Skeletal muscle satellite cell (primary cell): ENCODE data around the gene HRH4. TPM values are rescaled to one million over a fixed set of nuclear protein-coding genes. Genes with fewer than 3 reads are reported as not detected.

ENCODE experiments used
- H3K27me3 ChIP-seq: 2 replicates; pipeline ENCODE4 v1.7.0; 2013; ENCODE audit warnings: low read length; ENCODE audit not compliant: control insufficient read depth, insufficient read depth
- H3K36me3 ChIP-seq: 2 replicates; pipeline ENCODE4 v1.7.0; 2013; ENCODE audit warnings: mild to moderate bottlenecking, control low read depth, low read length; ENCODE audit not compliant: insufficient read depth
- H3K4me1 ChIP-seq: 2 replicates; pipeline ENCODE4 v1.7.0; 2013; ENCODE audit warnings: low read length; ENCODE audit not compliant: control insufficient read depth, insufficient read depth
- H3K4me2 ChIP-seq: 2 replicates; pipeline ENCODE4 v1.7.0; 2013; ENCODE audit warnings: mild to moderate bottlenecking, low read length
- H3K4me3 ChIP-seq: 2 replicates; pipeline ENCODE4 v1.7.0; 2013; ENCODE audit warnings: low read length
- H3K9ac ChIP-seq: 2 replicates; pipeline ENCODE4 v1.7.0; 2013; ENCODE audit warnings: mild to moderate bottlenecking, low read depth, low read length, moderate library complexity
- H3K9me3 ChIP-seq: replicated peaks from 2 replicates; pipeline ENCODE4 v1.7.0; 2013; ENCODE audit warnings: mild to moderate bottlenecking, control low read depth, low read length
- small RNA-seq: library from RNA; depleted of rRNA; stranded (forward); fragments of <200 nt; gene quantifications from one replicate; pipeline ENCODE3, GENCODE V24; 2012

HRH4 gene

DNA sequence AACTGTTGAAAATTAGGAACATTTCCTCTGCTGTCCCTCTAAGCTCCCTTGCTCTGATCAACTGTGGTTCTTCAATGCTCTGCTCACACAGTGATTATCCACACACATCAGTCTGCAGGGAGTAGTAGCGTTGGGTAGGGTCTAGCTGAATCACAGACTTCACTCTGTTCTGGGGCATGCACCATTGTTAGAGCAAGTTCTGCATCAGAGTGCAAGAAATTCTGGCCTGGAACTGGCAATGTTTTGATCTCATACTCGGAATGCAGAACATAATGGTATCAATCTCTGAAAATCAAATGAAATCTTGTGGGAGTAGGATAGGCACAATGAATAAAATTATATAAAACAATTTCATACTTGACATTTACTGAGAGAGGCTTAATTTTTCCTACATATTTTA lies 55.3 kb downstream of the HRH4 start:
- H3K27me3 ChIP-seq = no peaks in the 10 kb centered on the region
- H3K4me3 ChIP-seq = no peak overlapping the region
- no peaks in the 10 kb centered on the region for H3K4me1 ChIP-seq
- no peaks in the 10 kb centered on the region for H3K9me3 ChIP-seq
- no peak overlapping the region for H3K9ac ChIP-seq
- H3K4me2 ChIP-seq = no peak overlapping the region
- no peaks in the 10 kb centered on the region for H3K36me3 ChIP-seq

DNA sequence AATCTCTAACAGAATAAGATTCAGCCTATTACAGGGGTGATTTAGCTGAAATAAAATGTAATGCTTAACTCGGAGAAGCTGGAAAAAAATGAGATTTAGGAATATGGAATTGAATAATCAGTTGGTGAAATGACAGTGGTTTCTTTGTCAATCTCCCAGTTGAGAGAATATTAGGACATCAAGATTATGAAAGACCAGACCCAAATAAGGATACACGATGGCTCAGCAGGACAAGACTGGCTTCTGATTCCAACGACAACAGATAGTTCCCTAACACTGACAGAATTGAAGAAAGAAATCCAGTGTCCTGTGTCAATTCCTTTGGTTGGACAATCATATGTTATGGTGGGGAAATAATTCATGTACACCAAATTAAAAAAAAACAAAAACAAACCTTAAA lies 55.8 kb downstream of the HRH4 start:
- no peaks in the 10 kb centered on the region for H3K9me3 ChIP-seq
- no peak overlapping the region for H3K9ac ChIP-seq

DNA sequence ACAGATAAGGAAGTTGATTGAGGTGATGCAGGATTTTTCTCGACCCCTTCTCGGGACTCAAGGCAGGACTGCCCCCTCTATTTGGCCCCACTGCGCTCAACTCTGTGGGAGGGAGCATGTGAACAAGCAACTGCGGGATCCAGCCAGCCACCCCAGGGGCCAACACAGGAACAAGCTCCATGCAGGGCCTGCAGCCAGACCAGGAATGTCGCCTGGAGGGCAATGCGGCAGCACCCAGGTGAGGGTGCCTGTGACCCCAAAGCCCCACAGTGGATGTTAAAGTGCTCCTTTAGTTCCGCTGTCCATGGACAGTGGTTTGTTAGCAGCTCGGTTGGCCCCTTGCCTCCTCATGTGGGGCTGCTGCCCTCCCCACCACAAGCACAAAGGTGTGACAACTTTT lies 57.1 kb downstream of the HRH4 start:
- no peak overlapping the region for H3K4me3 ChIP-seq
- H3K4me2 ChIP-seq = no peak overlapping the region
- H3K9me3 ChIP-seq = no peaks in the 10 kb centered on the region

More for the DNA sequence above, 55.8 kb downstream of the HRH4 start:
- no peaks in the 10 kb centered on the region for H3K4me1 ChIP-seq
- H3K4me3 ChIP-seq = no peak overlapping the region
- H3K27me3 ChIP-seq = peaks cover 3% of the 10 kb centered on the region
- H3K4me2 ChIP-seq = no peak overlapping the region
- H3K36me3 ChIP-seq = no peaks in the 10 kb centered on the region

DNA sequence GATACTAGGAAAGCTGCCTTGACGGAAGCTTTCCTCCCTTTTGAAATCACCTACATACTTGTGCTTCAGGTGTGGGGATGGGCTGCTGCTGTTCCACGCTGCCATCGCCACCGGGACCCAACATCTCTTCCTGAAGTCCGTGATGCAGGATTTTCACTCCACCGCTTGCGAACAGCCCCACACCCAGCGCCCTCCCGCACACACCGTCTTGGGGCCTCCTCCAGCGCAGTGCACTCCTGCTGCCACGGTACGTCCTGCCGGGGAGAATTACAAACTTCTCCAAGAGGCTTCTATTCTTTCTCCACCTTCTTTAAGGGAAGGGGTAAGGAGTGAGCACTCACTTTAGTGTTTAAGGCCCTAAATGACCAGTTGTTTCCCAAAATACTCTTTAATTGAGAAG lies 58.2 kb downstream of the HRH4 start:
- Histone ChIP-seq H3K4me1 (no peaks in the 10 kb centered on the region), H3K9me3 (no peaks in the 10 kb centered on the region), H3K9ac (no peak overlapping the region), H3K4me2 (no peak overlapping the region), H3K4me3 (no peak overlapping the region), H3K36me3 (no peaks in the 10 kb centered on the region), H3K27me3 (peaks cover 7% of the 10 kb centered on the region)

More for the DNA sequence above, 57.1 kb downstream of the HRH4 start:
- peaks cover 6% of the 10 kb centered on the region for H3K27me3 ChIP-seq
- no peaks in the 10 kb centered on the region for H3K4me1 ChIP-seq
- H3K9ac ChIP-seq = no peak overlapping the region
- no peaks in the 10 kb centered on the region for H3K36me3 ChIP-seq

Small RNA genes lying within 50 kb of the gene (small RNA-seq; reads per million reads assigned to genes)
- not detected for gene RF00019
